Heart left ventricle (tissue), 16 donors: Measurements from ENCODE around the gene HMCN2. TPM values are rescaled to one million over a fixed set of nuclear protein-coding genes. Genes with fewer than 3 reads are reported as not detected.

ENCODE experiments used
- ATAC-seq, 4 donors: fragments of 200-7000 bp; cut with Tn5 transposase; one replicate each; pipeline ENCODE4 v1.9.1; 2020 to 2022; ENCODE audit warnings: moderate library complexity in 4 of 4, mild to moderate bottlenecking in 3 of 4, moderate number of reproducible peaks in 1 of 4
- DNase-seq, 5 donors: peaks; one replicate each; pipeline ENCODE4 v3.0.0-alpha.2; 2020
- H3K27ac ChIP-seq, 12 donors: fragments of 200-600 bp; sonication (generic) in 4 of 12; one replicate each; pipeline versions ENCODE4 v1.5.0 to v1.8.0; 2016 to 2022; ENCODE audit warnings: mild to moderate bottlenecking in 2 of 12
- H3K27me3 ChIP-seq, 9 donors: fragments of 200-600 bp; sonication (generic) in 2 of 9; one replicate each; pipeline versions ENCODE4 v1.5.1 to v1.8.0; 2016 to 2022; ENCODE audit warnings: mild to moderate bottlenecking in 3 of 9
- H3K36me3 ChIP-seq, 9 donors: fragments of 200-600 bp; sonication (generic) in 2 of 9; one replicate each; pipeline versions ENCODE4 v1.5.0 to v1.8.0; 2018 to 2022; ENCODE audit warnings: mild to moderate bottlenecking in 2 of 9
- H3K4me1 ChIP-seq, 12 donors: fragments of 200-600 bp; sonication (generic) in 4 of 12; one replicate each; pipeline versions ENCODE4 v1.5.0 to v1.8.0; 2016 to 2022; ENCODE audit warnings: mild to moderate bottlenecking in 3 of 12
- H3K4me3 ChIP-seq, 12 donors: fragments of 200-600 bp; sonication (generic) in 4 of 12; one replicate each; pipeline versions ENCODE4 v1.5.0 to v1.8.0; 2017 to 2022; ENCODE audit warnings: mild to moderate bottlenecking in 9 of 12, moderate library complexity in 4 of 12
- H3K9me3 ChIP-seq, 12 donors: fragments of 200-600 bp; sonication (generic) in 4 of 12; one replicate each; pipeline versions ENCODE4 v1.5.0 to v1.8.0; 2016 to 2022; ENCODE audit warnings: mild to moderate bottlenecking in 1 of 12
- POLR2A ChIP-seq, 2 donors: fragments of 450-650 bp; IDR thresholded peaks; one replicate each; pipeline ENCODE4 v1.6.1; 2017; ENCODE audit warnings: antibody characterized with exemption in 2 of 2, mild to moderate bottlenecking in 2 of 2, moderate library complexity in 2 of 2
- WGBS, 4 donors: extraction: QIAGEN DNeasy Blood & Tissue Kit in 2 of 4; methylation state at CpG; one replicate each; pipeline versions ENCODE4 v1.1.5 to v1.1.7; 2013 to 2018; 5-methylcytosine and 5-hydroxymethylcytosine counted together
- intact Hi-C, 10 donors: fragments of 100-400 bp; cut with DNase I; formaldehyde crosslinking; loops; one replicate each; pipeline versions ENCODE4 v1.11.1 to v1.14.2; 2022
- polyA plus RNA-seq, 2 donors: library from polyadenylated mRNA; stranded (reverse); fragments of 200-250 nt; gene quantifications; one replicate each; pipeline ENCODE4 v1.2.3, GENCODE V29; 2013
- total RNA-seq, 9 donors: library from RNA; depleted of rRNA in 2 of 9; stranded (reverse); fragments of >200 nt in 2 of 9; fragmentation: NEBNext Ultra II Directional in 3 of 9; extraction: Animal tissue kit (Norgen Biotek cat#: 25700) in 3 of 9; gene quantifications; one replicate each; pipeline versions ENCODE4 v1.1.0 to v1.2.4, GENCODE V29; 2016 to 2023
- TF ChIP-seq, protein P1 (sequence below), 12 donors: fragments of 200-600 bp; sonication (generic) in 4 of 12; IDR thresholded peaks; one replicate each; pipeline versions ENCODE4 v1.5.0 to v1.8.0; 2018 to 2022; ENCODE audit warnings: antibody characterized with exemption in 12 of 12, mild to moderate bottlenecking in 5 of 12
- donor health status: ischemic (EF 13 %, LVEDD 7.1; RV severe dilation, severe dysfunction).
- donor health status: healthy with polysubstance abuse.
- donor health status: DM: no; HTN: yes; CAD: no.
- donor health status: DM: no; HTN: no; CAD: no.
- donor health status: ischemic (EF 25% LVEDD 6.9; RV normal size, moderate dysfunction).
- donor health status: ischemic (EF 25% LVEDD 5.7; RV mildly dilated, moderate dysfunction).
- donor health status: healthy.
- donor health status: DM: yes; HTN: yes; CAD: no.
- donor health status: ischemic (EF 35%, LVEDD 5.7; RV mildly dilated, moderate dysfunction).
- donor health status: nonischemic (EF 11% LVEDD 7.7; RV severe dilation, severe dysfunction).
- donor health status: DM: yes; HTN: yes; CAD: no.
- donor health status: PGD.
- donor health status: ischemic (EF 29% LVEDD 5.4; RV normal size, mild dysfunction).
- donor health status: nonischemic (EF 23%, LVEDD 6.1; RV moderate dilation, normal function).

The HMCN2 gene
- total and polyA plus RNA-seq, 11 donors = 2.3 to 10.4 (median 4.3) TPM

DNA sequence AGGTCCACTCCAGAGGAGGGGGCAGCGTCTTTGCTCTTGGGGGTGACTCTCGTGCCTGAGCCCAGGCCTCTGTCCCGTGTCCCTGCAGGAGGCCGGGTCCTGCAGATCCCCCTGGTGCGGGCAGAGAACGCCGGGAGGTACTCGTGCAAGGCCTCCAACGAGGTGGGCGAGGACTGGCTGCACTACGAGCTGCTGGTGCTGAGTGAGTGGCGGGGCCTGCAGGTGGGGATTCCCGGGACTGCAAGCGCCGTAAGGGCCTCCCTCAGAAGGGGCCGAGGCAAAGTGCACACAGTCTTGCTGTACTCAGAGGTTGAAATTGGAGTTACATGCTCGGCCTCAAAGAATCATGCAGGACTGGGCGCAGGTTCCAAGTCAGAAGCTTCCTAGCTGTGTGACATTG lies 116.5 kb downstream of the HMCN2 start:
- Histone ChIP-seq H3K4me3 (no peak overlapping the region), H3K27ac (no peak overlapping the region), H3K4me1 (no peaks in the 10 kb centered on the region), H3K36me3 (peaks cover 0 to 7% (median 0%) of the 10 kb centered on the region in 9 donors), H3K9me3 (no peaks in the 10 kb centered on the region), H3K27me3 (no peaks in the 10 kb centered on the region)
- intact Hi-C loops = no loop called here
- no peak for TF ChIP-seq POLR2A (IDR thresholded peaks at IDR 0.05)
- TF ChIP-seq, protein P1, sequence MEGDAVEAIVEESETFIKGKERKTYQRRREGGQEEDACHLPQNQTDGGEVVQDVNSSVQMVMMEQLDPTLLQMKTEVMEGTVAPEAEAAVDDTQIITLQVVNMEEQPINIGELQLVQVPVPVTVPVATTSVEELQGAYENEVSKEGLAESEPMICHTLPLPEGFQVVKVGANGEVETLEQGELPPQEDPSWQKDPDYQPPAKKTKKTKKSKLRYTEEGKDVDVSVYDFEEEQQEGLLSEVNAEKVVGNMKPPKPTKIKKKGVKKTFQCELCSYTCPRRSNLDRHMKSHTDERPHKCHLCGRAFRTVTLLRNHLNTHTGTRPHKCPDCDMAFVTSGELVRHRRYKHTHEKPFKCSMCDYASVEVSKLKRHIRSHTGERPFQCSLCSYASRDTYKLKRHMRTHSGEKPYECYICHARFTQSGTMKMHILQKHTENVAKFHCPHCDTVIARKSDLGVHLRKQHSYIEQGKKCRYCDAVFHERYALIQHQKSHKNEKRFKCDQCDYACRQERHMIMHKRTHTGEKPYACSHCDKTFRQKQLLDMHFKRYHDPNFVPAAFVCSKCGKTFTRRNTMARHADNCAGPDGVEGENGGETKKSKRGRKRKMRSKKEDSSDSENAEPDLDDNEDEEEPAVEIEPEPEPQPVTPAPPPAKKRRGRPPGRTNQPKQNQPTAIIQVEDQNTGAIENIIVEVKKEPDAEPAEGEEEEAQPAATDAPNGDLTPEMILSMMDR (IDR thresholded peaks at IDR 0.05) = no peak
- no peak for DNase-seq
- WGBS, 4 donors = 78 to 86% (median 82%) methylated on average over 14 to 18 of the region's 18 CpGs
- no peak for ATAC-seq

DNA sequence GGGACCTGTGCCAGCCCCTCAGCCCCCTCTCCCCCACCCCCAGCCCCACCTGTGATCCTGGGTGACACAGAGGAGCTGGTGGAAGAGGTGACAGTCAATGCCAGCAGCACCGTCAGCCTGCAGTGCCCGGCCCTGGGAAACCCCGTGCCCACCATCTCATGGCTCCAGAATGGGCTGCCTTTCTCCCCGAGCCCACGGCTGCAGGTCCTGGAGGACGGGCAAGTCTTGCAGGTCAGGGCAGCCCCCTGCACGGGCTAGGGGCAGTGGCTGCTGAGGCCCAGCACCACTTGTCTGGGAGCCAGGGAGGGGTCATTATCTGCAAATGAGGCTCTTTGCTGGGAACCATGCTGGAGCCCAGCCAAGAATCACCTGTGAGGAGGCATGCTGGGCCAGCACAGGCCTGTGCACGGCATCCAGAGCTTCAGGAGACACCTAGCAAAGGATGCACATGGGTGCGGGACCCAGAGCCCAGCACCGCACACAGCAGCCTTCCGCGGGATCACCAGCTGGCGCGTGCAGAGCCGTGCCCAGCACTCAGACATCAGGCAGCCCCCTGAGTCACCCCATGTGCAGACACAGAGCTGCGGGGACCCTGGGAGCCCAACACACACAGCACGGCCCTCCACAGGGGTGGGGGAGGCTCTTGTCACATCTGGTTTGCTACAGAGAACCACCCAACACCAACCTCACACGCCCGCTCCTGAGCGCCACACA lies 117.2 kb downstream of the HMCN2 start:
- DNase-seq = no peak
- Histone ChIP-seq H3K4me3 (no peak overlapping the region), H3K9me3 (no peaks in the 10 kb centered on the region), H3K27me3 (no peaks in the 10 kb centered on the region), H3K4me1 (no peaks in the 10 kb centered on the region), H3K36me3 (peaks cover 0 to 8% (median 0%) of the 10 kb centered on the region in 9 donors), H3K27ac (no peak overlapping the region)
- WGBS, 4 donors = 90 to 92% (median 90%) methylated on average over 8 to 20 of the region's 20 CpGs
- TF ChIP-seq, protein P1 (IDR thresholded peaks at IDR 0.05) = no peak
- TF ChIP-seq POLR2A (IDR thresholded peaks at IDR 0.05) = no peak
- intact Hi-C loops = no loop called here
- no peak for ATAC-seq

DNA sequence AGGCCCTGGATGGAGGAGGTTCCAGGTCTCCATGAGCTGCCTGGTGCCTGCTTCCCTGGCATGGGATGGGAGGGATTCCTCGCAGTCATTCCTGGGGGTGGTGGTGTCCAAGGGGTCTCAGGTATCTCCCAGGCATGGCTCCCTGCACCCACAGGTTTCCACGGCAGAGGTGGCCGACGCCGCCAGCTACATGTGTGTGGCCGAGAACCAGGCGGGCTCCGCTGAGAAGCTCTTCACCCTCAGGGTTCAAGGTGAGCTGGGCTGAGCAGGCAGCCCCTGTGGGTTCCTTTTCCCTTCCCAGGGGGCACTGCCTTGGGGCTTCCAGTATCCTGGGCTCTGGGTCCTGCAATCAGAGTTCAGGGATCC lies 117.8 kb downstream of the HMCN2 start:
- Histone ChIP-seq H3K9me3 (no peaks in the 10 kb centered on the region), H3K27me3 (no peaks in the 10 kb centered on the region), H3K4me3 (no peak overlapping the region), H3K27ac (no peak overlapping the region), H3K4me1 (no peaks in the 10 kb centered on the region), H3K36me3 (peaks cover 0 to 8% (median 0%) of the 10 kb centered on the region in 9 donors)
- DNase-seq (no peak), ATAC-seq (no peak)
- no peak for TF ChIP-seq POLR2A (IDR thresholded peaks at IDR 0.05)
- TF ChIP-seq, protein P1 (IDR thresholded peaks at IDR 0.05) = no peak
- intact Hi-C loops = no loop called here
- WGBS, 4 donors = 83 to 97% (median 96%) methylated on average over 1 to 8 of the region's 8 CpGs

DNA sequence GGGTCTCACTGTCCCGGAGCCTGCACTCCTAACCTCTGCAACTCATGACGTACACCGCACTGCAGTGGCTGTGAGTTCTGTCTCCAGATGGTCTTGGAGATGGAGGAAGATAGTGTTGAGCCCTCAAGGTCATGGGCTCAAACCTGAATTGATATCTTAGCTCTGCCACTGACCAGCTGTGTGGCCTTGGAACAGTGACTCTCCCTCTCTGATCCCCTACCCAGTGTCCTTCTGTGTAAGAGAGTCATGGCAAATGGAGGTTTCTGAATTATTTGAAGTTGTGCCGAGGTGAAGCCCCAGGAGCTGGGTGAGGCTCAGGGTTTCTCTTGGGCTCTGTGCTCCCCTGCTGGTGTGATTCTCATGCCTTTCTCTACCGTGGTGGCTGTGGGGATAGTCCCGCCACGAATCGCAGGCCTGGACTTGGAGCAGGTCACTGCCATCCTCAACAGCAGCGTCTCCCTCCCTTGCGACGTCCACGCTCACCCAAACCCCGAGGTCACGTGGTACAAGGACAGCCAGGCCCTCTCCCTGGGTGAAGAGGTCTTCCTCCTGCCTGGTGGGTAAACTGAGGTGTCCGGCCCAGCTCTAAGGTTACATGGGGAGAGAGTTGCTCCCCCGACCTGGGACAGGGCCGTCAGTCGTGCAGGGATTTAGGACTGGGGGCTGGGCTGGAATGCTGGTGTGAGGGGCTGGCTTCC lies 118.6 kb downstream of the HMCN2 start:
- TF ChIP-seq, protein P1 (IDR thresholded peaks at IDR 0.05) = no peak
- TF ChIP-seq POLR2A (IDR thresholded peaks at IDR 0.05) = no peak
- Histone ChIP-seq H3K27ac (no peak overlapping the region), H3K4me1 (no peaks in the 10 kb centered on the region), H3K4me3 (no peak overlapping the region), H3K27me3 (no peaks in the 10 kb centered on the region), H3K36me3 (peaks cover 0 to 8% (median 0%) of the 10 kb centered on the region in 9 donors), H3K9me3 (no peaks in the 10 kb centered on the region)
- WGBS, 4 donors = 78 to 92% (median 84%) methylated on average over 18 of the region's 18 CpGs
- ATAC-seq (no peak), DNase-seq (no peak)
- intact Hi-C loops = no loop called here
